ENCODE data around the gene HOXD1.

Gene HOXD1

DNA sequence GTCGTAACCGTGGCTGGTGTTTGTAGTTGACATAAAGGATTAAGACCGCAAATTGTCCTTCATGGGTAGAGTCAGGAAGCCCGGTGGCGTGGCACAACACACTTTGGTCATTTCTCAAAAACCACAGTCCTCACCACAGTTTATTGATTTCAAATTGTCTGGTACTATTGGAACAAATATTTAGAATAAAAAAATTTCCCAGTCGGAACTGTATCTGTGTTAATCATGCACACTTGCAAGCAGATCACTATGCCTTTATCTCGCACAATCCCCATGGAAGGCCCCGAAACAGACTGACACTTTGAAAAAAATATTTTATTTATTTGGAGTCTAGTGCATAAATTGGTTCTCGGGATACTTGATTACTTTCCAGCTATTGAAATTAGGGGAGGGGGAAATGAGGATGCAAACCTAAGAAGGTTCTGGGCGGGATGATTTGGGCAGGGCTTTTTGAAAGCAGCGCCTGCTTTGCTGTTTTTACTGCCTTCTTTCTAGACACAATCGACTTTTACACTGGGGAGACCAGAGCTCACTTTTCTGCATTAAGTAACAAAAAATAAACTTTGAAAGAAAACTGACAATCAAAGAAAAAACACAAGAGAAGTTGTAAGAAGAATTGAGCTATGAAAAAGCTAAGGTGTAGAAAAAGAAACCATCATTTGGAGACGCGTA is 15.4 kb upstream of the HOXD1 start:
- peak overlapping the region; percentile 97 to 100 (median 99) for H3K27ac Mint-ChIP-seq
- no peaks in the 10 kb centered on the region for H3K9me3 Mint-ChIP-seq
- peaks cover 19% of the 10 kb centered on the region for H3K36me3 Mint-ChIP-seq (ENCODE audit: low read depth)
- H3K4me3 Mint-ChIP-seq, result peak overlapping the region; percentile 80 to 95 (median 93)
- peaks cover 77% of the 10 kb centered on the region for H3K4me1 Mint-ChIP-seq
- TF ChIP-seq, protein P1, sequence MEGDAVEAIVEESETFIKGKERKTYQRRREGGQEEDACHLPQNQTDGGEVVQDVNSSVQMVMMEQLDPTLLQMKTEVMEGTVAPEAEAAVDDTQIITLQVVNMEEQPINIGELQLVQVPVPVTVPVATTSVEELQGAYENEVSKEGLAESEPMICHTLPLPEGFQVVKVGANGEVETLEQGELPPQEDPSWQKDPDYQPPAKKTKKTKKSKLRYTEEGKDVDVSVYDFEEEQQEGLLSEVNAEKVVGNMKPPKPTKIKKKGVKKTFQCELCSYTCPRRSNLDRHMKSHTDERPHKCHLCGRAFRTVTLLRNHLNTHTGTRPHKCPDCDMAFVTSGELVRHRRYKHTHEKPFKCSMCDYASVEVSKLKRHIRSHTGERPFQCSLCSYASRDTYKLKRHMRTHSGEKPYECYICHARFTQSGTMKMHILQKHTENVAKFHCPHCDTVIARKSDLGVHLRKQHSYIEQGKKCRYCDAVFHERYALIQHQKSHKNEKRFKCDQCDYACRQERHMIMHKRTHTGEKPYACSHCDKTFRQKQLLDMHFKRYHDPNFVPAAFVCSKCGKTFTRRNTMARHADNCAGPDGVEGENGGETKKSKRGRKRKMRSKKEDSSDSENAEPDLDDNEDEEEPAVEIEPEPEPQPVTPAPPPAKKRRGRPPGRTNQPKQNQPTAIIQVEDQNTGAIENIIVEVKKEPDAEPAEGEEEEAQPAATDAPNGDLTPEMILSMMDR (IDR thresholded peaks at IDR 0.05; ENCODE audit: unreplicated experiment in 3 of 3), result no peak
- peaks cover 11% of the 10 kb centered on the region for H3K27me3 Mint-ChIP-seq (ENCODE audit: low read depth)

DNA sequence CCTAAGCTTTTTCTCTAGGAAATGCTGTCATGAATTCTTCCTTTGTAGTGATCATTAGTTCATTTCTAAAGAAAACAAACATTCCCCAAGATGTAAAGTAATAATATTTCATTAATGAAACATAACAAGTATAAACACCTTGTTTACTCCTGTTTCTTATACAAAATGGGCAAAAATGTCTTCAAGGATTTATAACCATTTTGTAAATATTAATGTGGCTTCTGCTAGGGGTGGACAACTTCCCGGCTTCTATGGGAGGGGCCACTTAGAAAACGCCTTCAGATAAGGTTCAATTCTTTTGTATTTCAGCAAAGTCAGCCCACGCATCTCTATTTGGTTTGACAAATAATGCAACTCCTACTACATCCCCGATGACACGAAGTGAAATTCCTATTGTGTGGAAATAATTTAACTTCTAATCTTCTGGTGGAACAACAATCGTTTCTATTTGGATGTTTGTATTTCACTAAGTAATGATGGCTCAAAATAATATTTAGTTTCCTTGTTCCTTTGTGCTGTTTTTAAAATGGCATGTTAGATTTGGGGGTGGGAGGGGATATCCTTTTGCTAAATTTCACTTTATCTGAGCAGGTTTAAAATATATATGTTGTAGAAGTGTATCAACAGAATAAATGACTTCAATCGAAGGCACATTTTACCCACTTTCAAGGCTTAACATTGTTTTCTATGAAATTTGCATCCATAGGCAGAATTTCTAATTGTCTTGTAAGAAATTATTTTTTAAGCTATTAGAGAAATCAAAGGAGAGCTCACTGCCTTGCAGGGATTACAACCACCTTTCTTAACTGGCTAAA is 14.7 kb upstream of the HOXD1 start:
- Mint-ChIP-seq H3K4me3 (peak overlapping the region; percentile 80 to 95 (median 93)), H3K36me3 (ENCODE audit: low read depth) (peaks cover 19% of the 10 kb centered on the region), H3K9me3 (no peaks in the 10 kb centered on the region), H3K4me1 (peaks cover 82% of the 10 kb centered on the region), H3K27me3 (ENCODE audit: low read depth) (peaks cover 13% of the 10 kb centered on the region), H3K27ac (peak overlapping the region; percentile 97 to 100 (median 99))
- TF ChIP-seq, protein P1 (IDR thresholded peaks at IDR 0.05; ENCODE audit: unreplicated experiment in 3 of 3), result no peak

DNA sequence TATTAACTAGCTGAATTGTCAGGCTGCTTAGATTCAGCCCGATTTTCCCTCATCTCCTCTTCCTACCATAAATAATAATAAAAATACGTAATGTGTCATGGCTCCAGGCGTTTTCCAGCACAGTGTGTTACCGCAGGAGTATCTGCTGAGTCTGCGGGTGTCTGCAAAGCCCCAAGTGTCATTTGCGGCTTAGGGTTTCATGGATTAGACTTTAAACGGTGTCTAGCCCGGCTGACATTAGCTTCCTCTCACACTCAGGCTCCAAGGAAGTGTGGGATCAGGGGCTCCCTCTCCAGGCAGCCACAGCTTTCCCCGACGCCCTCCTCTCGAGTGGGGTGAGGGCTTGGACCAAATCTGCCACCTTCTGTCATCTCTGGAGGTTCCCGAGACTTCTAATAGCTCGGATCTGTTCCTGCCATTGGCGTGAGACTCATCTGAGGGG is 14.1 kb upstream of the HOXD1 start:
- peaks cover 87% of the 10 kb centered on the region for H3K4me1 Mint-ChIP-seq
- H3K27ac Mint-ChIP-seq, result peak overlapping the region; percentile 97 to 100 (median 99)
- H3K9me3 Mint-ChIP-seq, result no peaks in the 10 kb centered on the region
- TF ChIP-seq, protein P1 (IDR thresholded peaks at IDR 0.05; ENCODE audit: unreplicated experiment in 3 of 3), result no peak
- H3K4me3 Mint-ChIP-seq, result peak overlapping the region; percentile 80 to 95 (median 93)
- H3K27me3 Mint-ChIP-seq (ENCODE audit: low read depth), result peaks cover 19% of the 10 kb centered on the region
- peaks cover 18% of the 10 kb centered on the region for H3K36me3 Mint-ChIP-seq (ENCODE audit: low read depth)

DNA sequence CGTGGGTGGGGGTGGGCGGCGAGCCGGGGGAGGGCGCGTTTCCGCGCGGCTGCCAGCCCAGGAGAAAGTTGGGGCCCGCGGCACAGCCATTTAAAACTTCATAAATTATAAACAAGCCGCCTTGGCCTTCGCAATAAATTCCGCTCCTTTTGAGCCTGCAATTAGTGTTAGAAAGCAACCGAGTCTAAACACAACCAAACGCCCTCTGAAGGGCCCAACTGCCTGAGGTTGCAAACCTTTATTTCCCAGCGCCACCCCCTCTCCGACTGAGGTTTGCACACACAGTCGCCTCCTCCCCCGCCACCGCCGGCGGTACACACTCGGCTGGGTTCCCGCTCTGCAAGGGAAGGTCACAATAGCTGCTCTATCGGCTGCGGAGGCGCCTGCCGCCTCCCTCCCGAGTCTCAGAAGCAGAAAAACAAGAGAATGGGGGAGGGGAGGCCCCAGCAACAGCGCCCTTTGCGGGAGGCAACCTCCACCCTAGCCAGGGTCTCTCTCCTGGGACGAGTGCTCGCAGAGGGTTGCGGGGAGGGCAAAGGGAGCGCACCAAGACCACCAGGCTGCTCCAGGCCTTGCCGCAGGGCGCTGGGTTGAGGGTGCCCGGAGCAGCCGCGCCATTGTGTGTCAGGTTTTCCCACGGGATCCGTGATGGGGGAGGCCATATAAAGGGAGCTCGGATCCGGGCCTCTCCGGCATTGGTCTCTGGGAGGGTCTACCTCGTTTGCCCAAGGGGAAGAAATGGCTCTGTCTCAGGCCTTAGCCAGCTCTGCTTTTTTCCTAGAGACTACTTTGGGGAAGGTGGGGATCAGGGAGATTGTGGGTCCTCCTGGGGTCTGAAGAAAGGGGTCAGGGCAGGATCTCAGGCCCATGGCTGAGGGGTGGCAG is 13.4 kb upstream of the HOXD1 start:
- Mint-ChIP-seq H3K36me3 (ENCODE audit: low read depth) (peaks cover 12% of the 10 kb centered on the region), H3K4me3 (peak overlapping the region; percentile 80 to 95 (median 93)), H3K27me3 (ENCODE audit: low read depth) (peaks cover 25% of the 10 kb centered on the region), H3K9me3 (no peaks in the 10 kb centered on the region), H3K27ac (peak overlapping the region; percentile 97 to 100 (median 99)), H3K4me1 (peaks cover 84% of the 10 kb centered on the region)
- TF ChIP-seq, protein P1 (IDR thresholded peaks at IDR 0.05; ENCODE audit: unreplicated experiment in 3 of 3), result peak in 1 of 3 experiments; percentile 22

DNA sequence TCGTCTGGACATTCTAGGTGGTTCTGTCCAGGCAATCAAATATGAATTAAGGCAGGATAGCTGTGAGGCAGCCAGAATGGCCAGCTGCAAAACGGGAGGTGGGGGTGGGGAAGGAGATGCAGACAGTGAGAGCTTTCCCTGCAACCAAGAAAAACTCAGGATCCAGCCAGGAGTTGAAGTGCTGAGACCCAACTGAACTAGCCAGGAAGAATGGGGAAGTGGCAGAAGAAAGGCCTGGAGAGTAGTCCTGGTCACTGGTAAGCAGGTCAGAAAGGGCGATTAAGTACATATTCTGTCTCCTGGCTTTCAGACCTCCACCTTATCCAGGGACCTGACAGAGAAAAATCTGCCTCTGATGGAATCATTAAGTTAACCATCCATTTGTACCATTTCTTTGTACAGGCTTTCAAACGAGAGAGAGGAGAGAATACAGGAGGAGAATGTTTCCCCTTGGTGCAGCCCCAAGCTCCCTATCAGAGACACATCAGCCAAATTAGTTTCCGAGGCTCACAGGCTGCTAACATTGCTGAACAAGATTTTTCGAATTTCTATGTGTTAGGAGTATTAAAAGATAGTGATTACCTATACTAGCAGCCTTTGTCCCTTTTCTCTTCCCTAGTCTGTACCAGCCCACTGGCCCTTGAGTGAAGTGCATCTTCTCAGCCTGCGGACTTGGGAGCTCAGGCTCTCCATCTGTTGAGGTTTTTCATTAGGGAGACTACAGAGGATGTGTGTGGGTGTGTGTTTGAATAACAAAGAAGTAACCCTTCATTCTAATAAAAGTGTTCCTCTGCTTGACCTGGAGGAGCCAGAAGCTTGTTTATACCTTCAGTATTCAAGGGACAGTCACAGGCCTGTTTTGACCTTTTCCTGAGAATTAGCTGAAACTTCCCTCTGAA is 12.5 kb upstream of the HOXD1 start:
- Mint-ChIP-seq H3K27ac (peak overlapping the region; percentile 97 to 100 (median 99)), H3K36me3 (ENCODE audit: low read depth) (peaks cover 13% of the 10 kb centered on the region), H3K4me3 (peak overlapping the region; percentile 80 to 95 (median 93)), H3K9me3 (no peaks in the 10 kb centered on the region), H3K27me3 (ENCODE audit: low read depth) (peaks cover 26% of the 10 kb centered on the region), H3K4me1 (peaks cover 75% of the 10 kb centered on the region)
- TF ChIP-seq, protein P1 (IDR thresholded peaks at IDR 0.05; ENCODE audit: unreplicated experiment in 3 of 3), result no peak
